Measurements from ENCODE around the gene SMIM31.

SMIM31 gene

DNA sequence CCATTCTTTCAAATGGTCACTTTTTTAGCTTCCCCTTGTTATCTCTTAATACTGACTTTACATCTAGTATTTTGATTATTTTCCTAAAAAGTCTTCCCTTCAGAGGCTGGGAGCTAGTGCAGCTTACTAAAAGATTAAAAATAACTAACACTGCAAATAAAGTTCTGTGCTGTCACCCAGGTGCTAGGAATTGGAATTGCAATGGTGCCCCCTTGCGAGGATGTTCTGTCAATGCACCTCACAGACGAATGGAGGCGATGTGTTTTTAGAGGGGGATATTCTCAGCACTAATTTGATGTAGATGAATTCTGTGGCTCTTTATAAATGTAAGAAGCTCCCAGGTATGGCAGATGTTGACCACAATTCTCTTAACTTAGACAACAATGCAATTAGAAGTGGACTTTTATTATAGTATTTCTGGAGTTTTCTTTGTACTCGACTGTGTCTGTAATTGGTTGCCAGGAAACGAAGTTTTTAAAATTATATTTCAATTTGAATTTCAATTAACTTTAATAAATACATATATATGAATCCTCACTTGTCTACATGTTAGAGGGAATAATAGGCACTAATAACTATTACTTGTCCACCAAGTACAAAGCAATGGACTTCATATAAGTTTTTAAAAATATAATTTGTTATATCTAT is 22.0 kb upstream of the SMIM31 start:
- TF ChIP-seq, protein P1, sequence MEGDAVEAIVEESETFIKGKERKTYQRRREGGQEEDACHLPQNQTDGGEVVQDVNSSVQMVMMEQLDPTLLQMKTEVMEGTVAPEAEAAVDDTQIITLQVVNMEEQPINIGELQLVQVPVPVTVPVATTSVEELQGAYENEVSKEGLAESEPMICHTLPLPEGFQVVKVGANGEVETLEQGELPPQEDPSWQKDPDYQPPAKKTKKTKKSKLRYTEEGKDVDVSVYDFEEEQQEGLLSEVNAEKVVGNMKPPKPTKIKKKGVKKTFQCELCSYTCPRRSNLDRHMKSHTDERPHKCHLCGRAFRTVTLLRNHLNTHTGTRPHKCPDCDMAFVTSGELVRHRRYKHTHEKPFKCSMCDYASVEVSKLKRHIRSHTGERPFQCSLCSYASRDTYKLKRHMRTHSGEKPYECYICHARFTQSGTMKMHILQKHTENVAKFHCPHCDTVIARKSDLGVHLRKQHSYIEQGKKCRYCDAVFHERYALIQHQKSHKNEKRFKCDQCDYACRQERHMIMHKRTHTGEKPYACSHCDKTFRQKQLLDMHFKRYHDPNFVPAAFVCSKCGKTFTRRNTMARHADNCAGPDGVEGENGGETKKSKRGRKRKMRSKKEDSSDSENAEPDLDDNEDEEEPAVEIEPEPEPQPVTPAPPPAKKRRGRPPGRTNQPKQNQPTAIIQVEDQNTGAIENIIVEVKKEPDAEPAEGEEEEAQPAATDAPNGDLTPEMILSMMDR (IDR thresholded peaks at IDR 0.05; ENCODE audit: control insufficient read depth, extremely low read depth, insufficient read depth) = peak; percentile 90
- H3K4me3 ChIP-seq (ENCODE audit: low read depth, low read length) = no peak overlapping the region
- no peak for DNase-seq (ENCODE audit: low read depth)

DNA sequence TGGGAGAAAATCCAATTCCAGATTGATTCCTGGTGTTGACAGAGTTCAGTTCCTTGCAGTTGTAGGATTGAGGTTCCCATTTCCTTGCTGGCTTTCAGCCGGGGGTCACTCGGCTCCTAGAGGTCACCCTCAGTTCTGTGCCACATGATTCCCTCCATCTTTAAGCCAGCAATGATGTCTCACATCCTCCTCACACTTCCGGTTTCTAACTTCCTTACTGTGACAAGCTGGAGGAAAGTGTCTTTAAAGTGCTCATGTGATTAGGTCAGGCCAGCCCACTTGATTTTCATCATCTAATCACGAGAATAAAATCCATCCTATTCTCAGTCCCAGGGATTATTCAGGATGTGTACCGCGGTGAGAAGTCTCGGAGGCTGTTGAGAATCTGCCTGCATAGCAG is 19.4 kb upstream of the SMIM31 start:
- no peak overlapping the region for H3K4me3 ChIP-seq (ENCODE audit: low read depth, low read length)
- no peak for DNase-seq (ENCODE audit: low read depth)
- TF ChIP-seq, protein P1 (IDR thresholded peaks at IDR 0.05; ENCODE audit: control insufficient read depth, extremely low read depth, insufficient read depth) = no peak

DNA sequence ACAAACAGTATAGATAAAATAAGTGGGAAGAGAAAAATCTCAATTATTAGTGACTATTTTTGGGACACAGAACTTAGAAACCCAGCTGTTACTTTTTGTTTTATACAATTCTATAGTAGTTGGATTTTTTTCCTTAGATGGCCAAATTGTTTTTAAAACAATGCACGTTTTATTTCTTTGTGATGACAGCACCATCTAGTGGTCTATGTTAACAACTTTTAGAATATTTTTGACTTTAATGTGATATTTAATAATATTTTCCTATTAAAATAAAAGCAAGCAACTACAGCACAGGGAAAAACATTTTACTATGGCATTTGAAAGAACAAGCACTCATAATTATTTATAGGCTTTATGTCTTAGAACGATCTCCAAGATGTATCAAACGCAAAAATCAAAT is 5.6 kb upstream of the SMIM31 start:
- TF ChIP-seq, protein P1 (IDR thresholded peaks at IDR 0.05; ENCODE audit: control insufficient read depth, extremely low read depth, insufficient read depth) = peak; percentile 35; the same call in 1 of the 2 replicates
- no peak overlapping the region for H3K4me3 ChIP-seq (ENCODE audit: low read depth, low read length)
- DNase-seq (ENCODE audit: low read depth) = no peak

DNA sequence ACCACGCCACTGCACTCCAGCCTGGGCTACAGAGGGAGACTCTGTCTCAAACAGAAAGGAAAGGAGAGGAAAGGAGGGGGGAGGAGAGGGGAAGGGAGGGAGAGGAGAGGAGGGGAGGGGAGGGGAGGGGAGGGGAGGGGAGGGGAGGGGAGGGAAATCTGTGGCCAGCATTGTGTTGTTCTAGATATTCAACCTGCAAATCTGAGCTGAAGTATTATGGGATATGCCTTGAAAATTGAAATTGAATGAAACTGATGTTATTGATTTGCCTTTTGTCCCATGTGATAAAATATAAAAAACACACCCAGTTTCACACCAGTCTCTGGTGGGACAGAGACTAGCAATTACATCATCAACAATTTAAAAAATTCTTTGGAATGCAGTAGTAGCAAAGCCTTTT is 1.5 kb downstream of the SMIM31 start:
- TF ChIP-seq, protein P1 (IDR thresholded peaks at IDR 0.05; ENCODE audit: control insufficient read depth, extremely low read depth, insufficient read depth) = no peak
- no peak for DNase-seq (ENCODE audit: low read depth)
- no peak overlapping the region for H3K4me3 ChIP-seq (ENCODE audit: low read depth, low read length)

DNA sequence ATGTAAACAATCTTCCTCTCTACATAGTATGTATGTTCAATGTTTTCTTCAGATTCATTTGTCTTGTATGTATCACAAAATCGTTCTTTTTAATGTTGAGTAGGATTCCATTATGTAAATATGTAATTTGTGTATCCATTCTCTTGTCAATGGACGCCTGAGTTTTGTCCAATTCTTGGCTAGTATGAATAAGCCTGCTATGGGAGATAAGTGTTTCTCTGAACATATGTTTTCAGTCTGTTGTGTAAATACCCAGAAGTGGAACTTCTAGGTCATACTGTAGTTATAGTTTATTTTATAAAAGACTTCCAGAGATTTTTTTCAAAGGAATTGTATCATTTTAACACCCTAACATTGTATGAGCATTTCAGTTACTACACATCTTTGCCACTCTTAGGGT is 2.8 kb downstream of the SMIM31 start:
- no peak overlapping the region for H3K4me3 ChIP-seq (ENCODE audit: low read depth, low read length)
- DNase-seq (ENCODE audit: low read depth) = no peak
- TF ChIP-seq, protein P1 (IDR thresholded peaks at IDR 0.05; ENCODE audit: control insufficient read depth, extremely low read depth, insufficient read depth) = no peak

DNA sequence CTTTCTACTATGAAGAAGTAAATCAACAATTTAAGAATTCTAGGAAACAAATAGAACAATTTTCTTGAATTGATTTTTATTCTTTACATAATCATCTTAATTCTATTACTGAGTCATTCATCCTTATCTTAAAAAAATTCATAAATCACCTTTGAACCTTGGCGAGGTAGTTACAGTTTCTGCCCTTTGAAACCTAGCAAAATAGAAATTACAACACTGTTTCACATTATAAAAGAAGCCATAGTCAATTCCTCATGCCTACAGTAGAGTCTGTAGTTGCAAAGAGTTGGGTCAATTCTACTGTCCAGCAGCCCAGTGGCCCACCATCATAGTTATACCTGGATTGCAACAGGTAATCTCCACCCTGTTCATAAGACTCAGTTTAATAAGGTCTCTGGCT is 7.3 kb downstream of the SMIM31 start:
- TF ChIP-seq, protein P1 (IDR thresholded peaks at IDR 0.05; ENCODE audit: control insufficient read depth, extremely low read depth, insufficient read depth) = no peak
- no peak for DNase-seq (ENCODE audit: low read depth)

DNA sequence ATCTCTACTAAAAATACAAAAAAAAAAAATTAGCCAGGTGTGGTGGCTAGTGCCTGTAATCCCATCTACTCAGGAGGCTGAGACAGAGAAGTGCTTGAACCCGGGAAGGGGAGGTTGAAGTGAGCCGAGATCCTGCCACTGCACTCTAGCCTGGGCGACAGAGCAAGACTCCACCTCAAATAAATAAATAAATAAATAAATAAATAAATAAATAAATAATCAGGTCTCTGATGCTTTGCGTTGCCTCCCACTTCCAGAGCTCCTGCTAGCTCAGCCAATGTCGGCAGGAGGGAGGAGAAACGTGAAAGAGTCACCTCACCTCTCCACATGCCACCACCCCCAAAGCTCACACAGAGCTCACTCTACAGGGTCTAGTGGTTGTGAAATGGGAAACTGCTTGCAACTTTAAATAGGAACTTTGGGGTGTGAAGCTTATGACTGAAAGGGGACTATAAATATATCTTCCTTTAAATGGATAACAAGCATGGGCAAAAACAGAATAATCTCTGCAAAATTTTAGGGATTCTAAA is 7.9 kb downstream of the SMIM31 start:
- no peak overlapping the region for H3K4me3 ChIP-seq (ENCODE audit: low read depth, low read length)
- no peak for DNase-seq (ENCODE audit: low read depth)
- TF ChIP-seq, protein P1 (IDR thresholded peaks at IDR 0.05; ENCODE audit: control insufficient read depth, extremely low read depth, insufficient read depth) = no peak

More for the DNA sequence above, 7.3 kb downstream of the SMIM31 start:
- H3K4me3 ChIP-seq (ENCODE audit: low read depth, low read length) = no peak overlapping the region
